Thyroid gland (tissue), 4 donors: ENCODE data around the gene SPAG8. TPM values are rescaled to one million over a fixed set of nuclear protein-coding genes. Genes with fewer than 3 reads are reported as not detected.

Source experiments
- DNase-seq, 2 donors: peaks; one replicate each; pipeline ENCODE4 v3.0.0-alpha.2; 2019
- H3K27ac ChIP-seq, 3 donors: fragments of 200-600 bp; sonication (generic); 1 replicate in 2 of 3; 2 replicates in 1 of 3; pipeline ENCODE4 v1.5.1; 2016 to 2019; ENCODE audit warnings: mild to moderate bottlenecking in 1 of 3, moderate library complexity in 1 of 3
- H3K27me3 ChIP-seq: fragments of 200-600 bp; sonication (generic); one replicate; pipeline ENCODE4 v1.5.1; 2019
- H3K36me3 ChIP-seq, 2 donors: fragments of 200-600 bp; sonication (generic); one replicate each; pipeline ENCODE4 v1.5.1; 2016 to 2019
- H3K4me1 ChIP-seq, 2 donors: fragments of 200-600 bp; sonication (generic); one replicate each; pipeline ENCODE4 v1.5.1; 2017 to 2019
- H3K4me3 ChIP-seq, 3 donors: fragments of 200-600 bp; sonication (generic); replicated peaks in 1 of 3; 1 replicate in 2 of 3; 2 replicates in 1 of 3; pipeline ENCODE4 v1.5.1; 2016; ENCODE audit warnings: mild to moderate bottlenecking in 1 of 3
- H3K9me3 ChIP-seq: fragments of 200-600 bp; sonication (generic); one replicate; pipeline ENCODE4 v1.5.1; 2017
- CTCF ChIP-seq, 6 experiments: fragments of 200-600 bp in 3 of 6; fragments of 450-650 bp in 3 of 6; sonication (generic) in 3 of 6; IDR thresholded peaks; one replicate each; pipeline ENCODE4 v1.5.1; 2016 to 2019; ENCODE audit warnings: antibody characterized with exemption in 6 of 6, mild to moderate bottlenecking in 2 of 6, inconsistent platforms in 1 of 6, moderate library complexity in 1 of 6
- POLR2A ChIP-seq, 2 donors: fragments of 450-650 bp; IDR thresholded peaks; one replicate each; pipeline ENCODE4 v1.6.1; 2017; ENCODE audit warnings: antibody characterized with exemption in 2 of 2, mild to moderate bottlenecking in 2 of 2, moderate library complexity in 1 of 2
- WGBS, 2 donors: methylation state at CpG; one replicate each; pipeline ENCODE4 v1.1.5; 2017; 5-methylcytosine and 5-hydroxymethylcytosine counted together
- intact Hi-C: fragments of 100-400 bp; cut with DNase I; formaldehyde crosslinking; loops from one replicate; pipeline ENCODE4 v1.15.1; 2023
- small RNA-seq: library from RNA; depleted of rRNA; stranded (forward); fragments of <200 nt; gene quantifications from one replicate; pipeline ENCODE3, GENCODE V24; 2016
- total RNA-seq, 4 donors: library from RNA; depleted of rRNA; stranded (reverse); fragments of >200 nt; gene quantifications; one replicate each; pipeline ENCODE4 v1.2.3, GENCODE V29; 2016

Gene SPAG8
- total RNA-seq, 4 donors from 2014 or later = 4.7 to 7.1 (median 5.7) TPM

GRCh38 chr9:35759795-35760194 lies 52.3 kb downstream of the SPAG8 start:
- Histone ChIP-seq H3K36me3 (no peaks in the 10 kb centered on the region), H3K4me1 (peaks cover 42 to 54% of the 10 kb centered on the region in 2 donors), H3K27me3 (no peaks in the 10 kb centered on the region), H3K4me3 (no peak overlapping the region), H3K27ac (no peak overlapping the region), H3K9me3 (no peaks in the 10 kb centered on the region)
- DNase-seq = no peak
- intact Hi-C loops = no loop called here
- 97 to 98% methylated on average over 4 of the region's 4 CpGs for WGBS, 2 donors
- no peak for TF ChIP-seq CTCF (IDR thresholded peaks at IDR 0.05)
- TF ChIP-seq POLR2A (IDR thresholded peaks at IDR 0.05) = no peak

Small RNA genes within 50 kb of the gene (small RNA-seq; reads per million reads assigned to genes)
- gene HINT2 = 0.56 reads per million

Other genes with a start within 250 kb of the SPAG8 start
- 10 to 100 TPM; 23.2 to 44.3 (median 37.6) TPM for gene TESK1, start 207.0 kb downstream of the SPAG8 start, total RNA-seq
- 1 to 10 TPM; 1.8 to 5.8 (median 3.1) TPM for gene CD72, start 193.8 kb downstream of the SPAG8 start, total RNA-seq
- gene SIT1, start 161.3 kb downstream of the SPAG8 start, total RNA-seq = 1 to 10 TPM in 2 of 4 donors, under 1 TPM in 2; 0.63 to 3.8 (median 0.95) TPM
- gene RMRP, start 154.2 kb downstream of the SPAG8 start, total RNA-seq = over 10,000 TPM in 1 of 4 donors, 1,000 to 10,000 TPM in 3; 3,539 to 11,174 (median 6,303) TPM
- 10 to 100 TPM; 21.0 to 40.9 (median 27.9) TPM for gene CCDC107, start 154.0 kb downstream of the SPAG8 start, total RNA-seq
- under 1 TPM in 3 of 4 donors, not detected in 1; 0.27 to 0.45 (median 0.42) TPM for gene ARHGEF39, start 147.1 kb downstream of the SPAG8 start, total RNA-seq
- gene CA9, start 138.3 kb downstream of the SPAG8 start, total RNA-seq = not detected
- gene TPM2, start 122.3 kb downstream of the SPAG8 start, total RNA-seq = 10 to 100 TPM; 45.4 to 79.6 (median 72.2) TPM
- 100 to 1,000 TPM; 142 to 245 (median 184) TPM for gene TLN1, start 80.1 kb downstream of the SPAG8 start, total RNA-seq
- gene CREB3, start 79.6 kb downstream of the SPAG8 start, total RNA-seq = 10 to 100 TPM; 44.9 to 73.0 (median 51.3) TPM
- 100 to 1,000 TPM in 2 of 4 donors, 10 to 100 TPM in 2; 71.4 to 111 (median 101) TPM for gene GBA2, start 63.0 kb downstream of the SPAG8 start, total RNA-seq
- 10 to 100 TPM; 25.4 to 34.0 (median 30.2) TPM for gene RGP1, start 63.0 kb downstream of the SPAG8 start, total RNA-seq
- under 1 TPM in 1 of 4 donors, not detected in 3; 0.67 TPM for gene MSMP, start 58.0 kb downstream of the SPAG8 start, total RNA-seq
- 1 to 10 TPM; 5.1 to 9.3 (median 8.1) TPM for gene NPR2, start 20.7 kb downstream of the SPAG8 start, total RNA-seq
- gene HINT2, start 2.8 kb upstream of the SPAG8 start, total RNA-seq = 10 to 100 TPM; 11.4 to 58.2 (median 50.6) TPM
- not detected for gene FAM221B, start 16.5 kb upstream of the SPAG8 start, total RNA-seq
- 10 to 100 TPM in 3 of 4 donors, 1 to 10 TPM in 1; 8.5 to 17.4 (median 15.8) TPM for gene TMEM8B, start 17.0 kb upstream of the SPAG8 start, total RNA-seq
- gene OR13J1, start 58.1 kb upstream of the SPAG8 start, total RNA-seq = not detected
- 10 to 100 TPM in 1 of 4 donors, 1 to 10 TPM in 2, under 1 TPM in 1; 0.81 to 11.8 (median 3.3) TPM for gene HRCT1, start 93.9 kb upstream of the SPAG8 start, total RNA-seq
- 1 to 10 TPM; 2.1 to 8.1 (median 3.6) TPM for gene SPAAR, start 97.2 kb upstream of the SPAG8 start, total RNA-seq
- not detected for gene OR2S2, start 145.9 kb upstream of the SPAG8 start, total RNA-seq
- 10 to 100 TPM in 3 of 4 donors, 1 to 10 TPM in 1; 7.1 to 20.0 (median 18.6) TPM for gene RECK, start 224.7 kb upstream of the SPAG8 start, total RNA-seq